Skin epidermis (tissue), 12 donors: Measurements from ENCODE around the gene EFHD2.

Source experiments
- H3K27ac ChIP-seq, 21 experiments: fragments of 200-600 bp; sonication (generic) in 11 of 21; one replicate each; pipeline ENCODE4 v1.5.0; 2020; ENCODE audit warnings: mild to moderate bottlenecking in 3 of 21, inconsistent platforms in 2 of 21, moderate library complexity in 2 of 21
- H3K4me3 ChIP-seq, 7 experiments: fragments of 200-600 bp; sonication (generic) in 2 of 7; one replicate each; pipeline ENCODE4 v1.5.0; 2020; ENCODE audit warnings: inconsistent platforms in 2 of 7, mild to moderate bottlenecking in 2 of 7, moderate library complexity in 1 of 7

Gene EFHD2

GRCh38 chr1:15410223-15410883 is 665 bp downstream of the EFHD2 start:
- Histone ChIP-seq H3K27ac (peak overlapping the region; percentile 39 to 95 (median 89)), H3K4me3 (peak overlapping the region; percentile 70 to 96 (median 89))

GRCh38 chr1:15410884-15411245 is 1.2 kb downstream of the EFHD2 start:
- H3K4me3 ChIP-seq: peak overlapping the region; percentile 70 to 96 (median 89)
- peak overlapping the region; percentile 37 to 95 (median 89) for H3K27ac ChIP-seq

GRCh38 chr1:15411593-15412137 is 2.0 kb downstream of the EFHD2 start:
- Histone ChIP-seq H3K4me3 (peak overlapping the region; percentile 70 to 96 (median 89)), H3K27ac (peak overlapping the region; percentile 37 to 95 (median 89))

GRCh38 chr1:15412175-15412800 is 2.6 kb downstream of the EFHD2 start:
- Histone ChIP-seq H3K4me3 (peak overlapping the region; percentile 70 to 96 (median 89)), H3K27ac (peak overlapping the region in 18 of 21 experiments; percentile 50 to 95 (median 90))

GRCh38 chr1:15412843-15413242 is 3.2 kb downstream of the EFHD2 start:
- Histone ChIP-seq H3K4me3 (peak overlapping the region in 4 of 7 experiments; percentile 12 to 96 (median 93)), H3K27ac (peak overlapping the region in 17 of 21 experiments; percentile 24 to 95 (median 91))

- H3K4me3 ChIP-seq: peak overlapping the region in 1 of 7 experiments; percentile 90
These were observed 4.1 kb downstream of the EFHD2 start for GRCh38 chr1:15413563-15414444.

GRCh38 chr1:15414445-15414983 is 4.8 kb downstream of the EFHD2 start:
- Histone ChIP-seq H3K4me3 (no peak overlapping the region), H3K27ac (peak overlapping the region in 7 of 21 experiments; percentile 15 to 95 (median 51))

More at GRCh38 chr1:15413563-15414444, 4.1 kb downstream of the EFHD2 start:
- peak overlapping the region in 10 of 21 experiments; percentile 3 to 95 (median 57) for H3K27ac ChIP-seq

GRCh38 chr1:15417059-15417934 is 7.6 kb downstream of the EFHD2 start:
- peak overlapping the region in 2 of 7 experiments; percentile 3 to 13 for H3K4me3 ChIP-seq
- H3K27ac ChIP-seq: peak overlapping the region in 19 of 21 experiments; percentile 48 to 95 (median 77)

GRCh38 chr1:15418806-15419515 is 9.3 kb downstream of the EFHD2 start:
- no peak overlapping the region for H3K4me3 ChIP-seq
- peak overlapping the region in 6 of 21 experiments; percentile 18 to 67 (median 26) for H3K27ac ChIP-seq

- no peak overlapping the region for H3K4me3 ChIP-seq
- no peak overlapping the region for H3K27ac ChIP-seq
These were observed 11.3 kb downstream of the EFHD2 start for GRCh38 chr1:15420853-15421465.

- no peak overlapping the region for H3K27ac ChIP-seq
- no peak overlapping the region for H3K4me3 ChIP-seq
These were observed 13.2 kb downstream of the EFHD2 start for GRCh38 chr1:15422871-15423270.

- no peak overlapping the region for H3K4me3 ChIP-seq
- peak overlapping the region in 2 of 21 experiments; percentile 17 to 35 for H3K27ac ChIP-seq
These were observed 13.8 kb downstream of the EFHD2 start for GRCh38 chr1:15423355-15424077.

GRCh38 chr1:15424146-15424667 is 14.5 kb downstream of the EFHD2 start:
- Histone ChIP-seq H3K27ac (peak overlapping the region in 4 of 21 experiments; percentile 14 to 35 (median 21)), H3K4me3 (no peak overlapping the region)

GRCh38 chr1:15424981-15425380 is 15.3 kb downstream of the EFHD2 start:
- peak overlapping the region in 1 of 21 experiments; percentile 18 for H3K27ac ChIP-seq
- H3K4me3 ChIP-seq: no peak overlapping the region

GRCh38 chr1:15425521-15425920 is 15.8 kb downstream of the EFHD2 start:
- no peak overlapping the region for H3K4me3 ChIP-seq
- no peak overlapping the region for H3K27ac ChIP-seq

GRCh38 chr1:15425958-15426357 is 16.3 kb downstream of the EFHD2 start:
- H3K27ac ChIP-seq: no peak overlapping the region

More at GRCh38 chr1:15425958-15426357, 16.3 kb downstream of the EFHD2 start:
- H3K4me3 ChIP-seq: no peak overlapping the region
